ENCODE data around the gene CDK19.

The CDK19 gene

GRCh38 chr6:110813338-110814101 is 1.7 kb downstream of the CDK19 start:
- TF ChIP-seq EZH2phosphoT487 (IDR thresholded peaks at IDR 0.05; ENCODE audit: low read length), result no peak
- no peak for TF ChIP-seq EZH2 (optimal IDR thresholded peaks at IDR 0.05; ENCODE audit: low read depth, low read length)
- TF ChIP-seq CTCF (IDR thresholded peaks at IDR 0.05; ENCODE audit: low read length), result no peak
- no peaks in the 10 kb centered on the region for H4K20me1 ChIP-seq (ENCODE audit: insufficient read depth, low read length)
- H3K79me2 ChIP-seq (ENCODE audit: low read length), result peaks cover 48% of the 10 kb centered on the region
- H2AFZ ChIP-seq (ENCODE audit: low read length), result peak overlapping the region; percentile 97
- peak overlapping the region; percentile 75 for H3K4me3 ChIP-seq (ENCODE audit: low read length)
- no peaks in the 10 kb centered on the region for H3K9me3 ChIP-seq (replicated peaks; ENCODE audit: insufficient read depth, low read length)
- H3K4me1 ChIP-seq (ENCODE audit: low read length), result peaks cover 15% of the 10 kb centered on the region
- H3K36me3 ChIP-seq (replicated peaks; ENCODE audit: insufficient read depth, low read length), result no peaks in the 10 kb centered on the region
- peak overlapping the region; percentile 81; the same call in 1 of the 2 replicates for H3K9ac ChIP-seq (ENCODE audit: low read length)
- peaks cover 14% of the 10 kb centered on the region for H3F3A ChIP-seq (ENCODE audit: insufficient read depth, low read length)
- H3K27me3 ChIP-seq (replicated peaks; ENCODE audit: insufficient read depth, low read length), result no peaks in the 10 kb centered on the region
- H3K27ac ChIP-seq (ENCODE audit: low read length), result no peak overlapping the region
- peak overlapping the region; percentile 71 for H3K4me2 ChIP-seq (ENCODE audit: low read depth, low read length)
- DNase-seq, result no peak
- no peaks in the 10 kb centered on the region for H3K9me2 ChIP-seq (replicated peaks; ENCODE audit: insufficient read depth, low read length)

- H3K4me1 ChIP-seq (ENCODE audit: low read length), result peaks cover 15% of the 10 kb centered on the region
- no peak overlapping the region for H3K9ac ChIP-seq (ENCODE audit: low read length)
- no peak overlapping the region for H3K4me2 ChIP-seq (ENCODE audit: low read depth, low read length)
Measured at GRCh38 chr6:110812719-110813118, 2.5 kb downstream of the CDK19 start.

GRCh38 chr6:110810896-110811586 is 4.2 kb downstream of the CDK19 start:
- H3K79me2 ChIP-seq (ENCODE audit: low read length), result peaks cover 50% of the 10 kb centered on the region
- no peak for DNase-seq
- H3K4me1 ChIP-seq (ENCODE audit: low read length), result 0 out of 2 replicates have a peak, but pooled peaks cover 5% of the 10 kb centered on the region
- H3K4me3 ChIP-seq (ENCODE audit: low read length), result no peak overlapping the region
- H3K27me3 ChIP-seq (replicated peaks; ENCODE audit: insufficient read depth, low read length), result no peaks in the 10 kb centered on the region
- peaks cover 8% of the 10 kb centered on the region for H3F3A ChIP-seq (ENCODE audit: insufficient read depth, low read length)
- TF ChIP-seq EZH2 (optimal IDR thresholded peaks at IDR 0.05; ENCODE audit: low read depth, low read length), result no peak
- TF ChIP-seq EZH2phosphoT487 (IDR thresholded peaks at IDR 0.05; ENCODE audit: low read length), result no peak
- no peak for TF ChIP-seq CTCF (IDR thresholded peaks at IDR 0.05; ENCODE audit: low read length)
- no peaks in the 10 kb centered on the region for H4K20me1 ChIP-seq (ENCODE audit: insufficient read depth, low read length)
- no peak overlapping the region for H3K4me2 ChIP-seq (ENCODE audit: low read depth, low read length)
- no peaks in the 10 kb centered on the region for H3K36me3 ChIP-seq (replicated peaks; ENCODE audit: insufficient read depth, low read length)
- no peak overlapping the region for H2AFZ ChIP-seq (ENCODE audit: low read length)
- no peaks in the 10 kb centered on the region for H3K9me2 ChIP-seq (replicated peaks; ENCODE audit: insufficient read depth, low read length)
- no peaks in the 10 kb centered on the region for H3K9me3 ChIP-seq (replicated peaks; ENCODE audit: insufficient read depth, low read length)
- H3K27ac ChIP-seq (ENCODE audit: low read length), result no peak overlapping the region
- no peak overlapping the region for H3K9ac ChIP-seq (ENCODE audit: low read length)

More at GRCh38 chr6:110812719-110813118, 2.5 kb downstream of the CDK19 start:
- no peaks in the 10 kb centered on the region for H3K27me3 ChIP-seq (replicated peaks; ENCODE audit: insufficient read depth, low read length)
- H3K36me3 ChIP-seq (replicated peaks; ENCODE audit: insufficient read depth, low read length), result no peaks in the 10 kb centered on the region
- H3K27ac ChIP-seq (ENCODE audit: low read length), result no peak overlapping the region
- no peaks in the 10 kb centered on the region for H4K20me1 ChIP-seq (ENCODE audit: insufficient read depth, low read length)
- H3K79me2 ChIP-seq (ENCODE audit: low read length), result peaks cover 50% of the 10 kb centered on the region
- DNase-seq, result no peak
- no peak overlapping the region for H2AFZ ChIP-seq (ENCODE audit: low read length)
- TF ChIP-seq EZH2 (optimal IDR thresholded peaks at IDR 0.05; ENCODE audit: low read depth, low read length) (no peak), CTCF (IDR thresholded peaks at IDR 0.05; ENCODE audit: low read length) (no peak), EZH2phosphoT487 (IDR thresholded peaks at IDR 0.05; ENCODE audit: low read length) (no peak)
- H3F3A ChIP-seq (ENCODE audit: insufficient read depth, low read length), result peaks cover 14% of the 10 kb centered on the region
- no peak overlapping the region for H3K4me3 ChIP-seq (ENCODE audit: low read length)
- no peaks in the 10 kb centered on the region for H3K9me2 ChIP-seq (replicated peaks; ENCODE audit: insufficient read depth, low read length)
- H3K9me3 ChIP-seq (replicated peaks; ENCODE audit: insufficient read depth, low read length), result no peaks in the 10 kb centered on the region

All from MM.1S (cell line).